ENCODE results near the gene AZGP1. TPM values are rescaled to one million over a fixed set of nuclear protein-coding genes. Genes with fewer than 3 reads are reported as not detected.

AZGP1 gene
- polyA plus RNA-seq, 1 of the 3 experiments (the other 2 are of a cell fraction) = not detected

DNA sequence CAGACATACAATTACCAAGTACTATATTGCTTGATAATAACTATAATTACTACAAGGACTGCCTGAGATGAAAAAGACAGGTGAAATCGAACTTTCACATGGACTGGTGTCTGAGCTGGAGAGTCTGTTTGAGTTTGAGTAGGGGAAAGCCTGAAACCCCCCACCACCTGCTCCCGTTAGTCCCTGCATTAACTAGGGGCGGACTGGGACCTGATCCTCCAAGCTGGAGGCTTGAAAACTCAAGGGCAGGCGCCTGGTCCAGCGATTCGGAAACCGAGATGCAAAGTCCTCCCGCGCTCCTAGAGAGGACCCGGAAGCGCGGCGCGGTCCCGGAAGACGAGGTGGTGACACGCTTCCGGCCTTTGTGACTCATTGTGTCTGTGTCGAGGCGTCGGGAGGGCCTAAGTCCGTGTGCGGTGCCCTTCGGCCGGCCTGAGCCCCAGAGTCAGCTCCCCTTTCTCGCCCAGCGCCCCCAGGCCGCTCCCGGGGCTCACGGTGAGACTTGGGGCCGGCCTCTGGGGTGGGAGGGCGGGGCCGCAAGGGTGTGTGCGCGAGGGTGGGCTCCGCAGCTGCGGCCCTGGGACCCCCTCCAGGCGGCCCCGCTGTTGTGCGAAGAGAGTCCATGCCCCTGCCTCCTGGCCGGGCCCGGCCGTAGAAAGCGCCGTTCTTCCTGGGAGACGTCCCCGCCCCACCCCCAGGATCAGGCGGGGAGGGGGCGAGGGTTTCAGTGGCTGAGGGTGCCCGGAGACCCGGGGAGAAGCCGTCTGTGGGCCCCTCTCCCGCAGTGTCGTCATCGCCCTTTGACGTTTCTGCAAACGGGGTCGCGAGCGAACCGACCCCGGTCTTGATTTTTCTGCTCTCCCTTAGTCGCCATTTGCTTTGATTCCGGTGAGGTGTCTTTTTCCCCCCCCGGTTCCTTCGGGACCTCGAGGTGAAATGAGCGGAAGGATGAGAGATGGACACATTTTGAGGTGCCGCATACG is 39.7 kb upstream of the AZGP1 start, which contains the start of gene ZKSCAN1 (continued):
- TF ChIP-seq, protein P1, sequence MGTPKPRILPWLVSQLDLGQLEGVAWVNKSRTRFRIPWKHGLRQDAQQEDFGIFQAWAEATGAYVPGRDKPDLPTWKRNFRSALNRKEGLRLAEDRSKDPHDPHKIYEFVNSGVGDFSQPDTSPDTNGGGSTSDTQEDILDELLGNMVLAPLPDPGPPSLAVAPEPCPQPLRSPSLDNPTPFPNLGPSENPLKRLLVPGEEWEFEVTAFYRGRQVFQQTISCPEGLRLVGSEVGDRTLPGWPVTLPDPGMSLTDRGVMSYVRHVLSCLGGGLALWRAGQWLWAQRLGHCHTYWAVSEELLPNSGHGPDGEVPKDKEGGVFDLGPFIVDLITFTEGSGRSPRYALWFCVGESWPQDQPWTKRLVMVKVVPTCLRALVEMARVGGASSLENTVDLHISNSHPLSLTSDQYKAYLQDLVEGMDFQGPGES (IDR thresholded peaks at IDR 0.05; ENCODE audit: low read depth, low read length) = no peak
- TF ChIP-seq FOXJ3 (CRISPR knock-in tag; IDR thresholded peaks at IDR 0.05) (peak; percentile 43; the same call in 1 of the 2 replicates), EP300 (IDR thresholded peaks at IDR 0.05; ENCODE audit: borderline replicate concordance in 1 of 2, low read depth in 1 of 2, low read length in 1 of 2) (no peak), FOSL2 (IDR thresholded peaks at IDR 0.05; ENCODE audit: borderline replicate concordance, low read depth) (peak; percentile 94; the same call in 1 of the 2 replicates), TEAD4 (IDR thresholded peaks at IDR 0.05; ENCODE audit: borderline replicate concordance, insufficient read depth) (no peak), MXI1 (IDR thresholded peaks at IDR 0.05; ENCODE audit: low read depth, low read length) (peak; percentile 52), RCOR1 (IDR thresholded peaks at IDR 0.05; ENCODE audit: low read length) (no peak), GABPA (IDR thresholded peaks at IDR 0.05; ENCODE audit: low read depth) (peak; percentile 97), EZH2phosphoT487 (IDR thresholded peaks at IDR 0.05; ENCODE audit: borderline replicate concordance, low read depth) (no peak), SIN3A (IDR thresholded peaks at IDR 0.05; ENCODE audit: borderline replicate concordance, low read depth, low read length) (peak; percentile 95; the same call in 1 of the 2 replicates), CHD2 (IDR thresholded peaks at IDR 0.05; ENCODE audit: low read length, partially characterized antibody) (no peak), SMC3 (IDR thresholded peaks at IDR 0.05; ENCODE audit: low read depth, low read length) (no peak), TAF1 (IDR thresholded peaks at IDR 0.05; ENCODE audit: borderline replicate concordance, low read depth, low read length) (peak; percentile 99), TCF12 (IDR thresholded peaks at IDR 0.05) (no peak), ELF1 (IDR thresholded peaks at IDR 0.05) (peak; percentile 99), RAD21 (IDR thresholded peaks at IDR 0.05; ENCODE audit: low read length) (no peak; the same call in 1 of the 2 replicates), NFIC (IDR thresholded peaks at IDR 0.05; ENCODE audit: borderline replicate concordance) (no peak)
- TF ChIP-seq, protein P2, sequence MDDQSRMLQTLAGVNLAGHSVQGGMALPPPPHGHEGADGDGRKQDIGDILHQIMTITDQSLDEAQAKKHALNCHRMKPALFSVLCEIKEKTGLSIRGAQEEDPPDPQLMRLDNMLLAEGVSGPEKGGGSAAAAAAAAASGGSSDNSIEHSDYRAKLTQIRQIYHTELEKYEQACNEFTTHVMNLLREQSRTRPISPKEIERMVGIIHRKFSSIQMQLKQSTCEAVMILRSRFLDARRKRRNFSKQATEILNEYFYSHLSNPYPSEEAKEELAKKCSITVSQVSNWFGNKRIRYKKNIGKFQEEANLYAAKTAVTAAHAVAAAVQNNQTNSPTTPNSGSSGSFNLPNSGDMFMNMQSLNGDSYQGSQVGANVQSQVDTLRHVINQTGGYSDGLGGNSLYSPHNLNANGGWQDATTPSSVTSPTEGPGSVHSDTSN (IDR thresholded peaks at IDR 0.05) = 0 out of 2 replicates have a peak, but pooled peaks have one; percentile 18
- TF ChIP-seq, protein P3, sequence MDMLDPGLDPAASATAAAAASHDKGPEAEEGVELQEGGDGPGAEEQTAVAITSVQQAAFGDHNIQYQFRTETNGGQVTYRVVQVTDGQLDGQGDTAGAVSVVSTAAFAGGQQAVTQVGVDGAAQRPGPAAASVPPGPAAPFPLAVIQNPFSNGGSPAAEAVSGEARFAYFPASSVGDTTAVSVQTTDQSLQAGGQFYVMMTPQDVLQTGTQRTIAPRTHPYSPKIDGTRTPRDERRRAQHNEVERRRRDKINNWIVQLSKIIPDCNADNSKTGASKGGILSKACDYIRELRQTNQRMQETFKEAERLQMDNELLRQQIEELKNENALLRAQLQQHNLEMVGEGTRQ (IDR thresholded peaks at IDR 0.05; ENCODE audit: borderline replicate concordance, low read depth, low read length) = no peak
- TF ChIP-seq, protein P4, sequence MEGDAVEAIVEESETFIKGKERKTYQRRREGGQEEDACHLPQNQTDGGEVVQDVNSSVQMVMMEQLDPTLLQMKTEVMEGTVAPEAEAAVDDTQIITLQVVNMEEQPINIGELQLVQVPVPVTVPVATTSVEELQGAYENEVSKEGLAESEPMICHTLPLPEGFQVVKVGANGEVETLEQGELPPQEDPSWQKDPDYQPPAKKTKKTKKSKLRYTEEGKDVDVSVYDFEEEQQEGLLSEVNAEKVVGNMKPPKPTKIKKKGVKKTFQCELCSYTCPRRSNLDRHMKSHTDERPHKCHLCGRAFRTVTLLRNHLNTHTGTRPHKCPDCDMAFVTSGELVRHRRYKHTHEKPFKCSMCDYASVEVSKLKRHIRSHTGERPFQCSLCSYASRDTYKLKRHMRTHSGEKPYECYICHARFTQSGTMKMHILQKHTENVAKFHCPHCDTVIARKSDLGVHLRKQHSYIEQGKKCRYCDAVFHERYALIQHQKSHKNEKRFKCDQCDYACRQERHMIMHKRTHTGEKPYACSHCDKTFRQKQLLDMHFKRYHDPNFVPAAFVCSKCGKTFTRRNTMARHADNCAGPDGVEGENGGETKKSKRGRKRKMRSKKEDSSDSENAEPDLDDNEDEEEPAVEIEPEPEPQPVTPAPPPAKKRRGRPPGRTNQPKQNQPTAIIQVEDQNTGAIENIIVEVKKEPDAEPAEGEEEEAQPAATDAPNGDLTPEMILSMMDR (IDR thresholded peaks at IDR 0.05) = no peak
- TF ChIP-seq, protein P5, sequence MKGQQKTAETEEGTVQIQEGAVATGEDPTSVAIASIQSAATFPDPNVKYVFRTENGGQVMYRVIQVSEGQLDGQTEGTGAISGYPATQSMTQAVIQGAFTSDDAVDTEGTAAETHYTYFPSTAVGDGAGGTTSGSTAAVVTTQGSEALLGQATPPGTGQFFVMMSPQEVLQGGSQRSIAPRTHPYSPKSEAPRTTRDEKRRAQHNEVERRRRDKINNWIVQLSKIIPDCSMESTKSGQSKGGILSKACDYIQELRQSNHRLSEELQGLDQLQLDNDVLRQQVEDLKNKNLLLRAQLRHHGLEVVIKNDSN (IDR thresholded peaks at IDR 0.05; ENCODE audit: borderline replicate concordance, low read depth) = no peak

All from SK-N-SH (cell line).